ENCODE results near the gene SHISAL1. TPM values are rescaled to one million over a fixed set of nuclear protein-coding genes. Genes with fewer than 3 reads are reported as not detected.

The SHISAL1 gene
- total and polyA plus RNA-seq, 10 of the 15 experiments (the other 5 are each of a cell fraction or from before 2014, with no cell fraction given): not detected

DNA sequence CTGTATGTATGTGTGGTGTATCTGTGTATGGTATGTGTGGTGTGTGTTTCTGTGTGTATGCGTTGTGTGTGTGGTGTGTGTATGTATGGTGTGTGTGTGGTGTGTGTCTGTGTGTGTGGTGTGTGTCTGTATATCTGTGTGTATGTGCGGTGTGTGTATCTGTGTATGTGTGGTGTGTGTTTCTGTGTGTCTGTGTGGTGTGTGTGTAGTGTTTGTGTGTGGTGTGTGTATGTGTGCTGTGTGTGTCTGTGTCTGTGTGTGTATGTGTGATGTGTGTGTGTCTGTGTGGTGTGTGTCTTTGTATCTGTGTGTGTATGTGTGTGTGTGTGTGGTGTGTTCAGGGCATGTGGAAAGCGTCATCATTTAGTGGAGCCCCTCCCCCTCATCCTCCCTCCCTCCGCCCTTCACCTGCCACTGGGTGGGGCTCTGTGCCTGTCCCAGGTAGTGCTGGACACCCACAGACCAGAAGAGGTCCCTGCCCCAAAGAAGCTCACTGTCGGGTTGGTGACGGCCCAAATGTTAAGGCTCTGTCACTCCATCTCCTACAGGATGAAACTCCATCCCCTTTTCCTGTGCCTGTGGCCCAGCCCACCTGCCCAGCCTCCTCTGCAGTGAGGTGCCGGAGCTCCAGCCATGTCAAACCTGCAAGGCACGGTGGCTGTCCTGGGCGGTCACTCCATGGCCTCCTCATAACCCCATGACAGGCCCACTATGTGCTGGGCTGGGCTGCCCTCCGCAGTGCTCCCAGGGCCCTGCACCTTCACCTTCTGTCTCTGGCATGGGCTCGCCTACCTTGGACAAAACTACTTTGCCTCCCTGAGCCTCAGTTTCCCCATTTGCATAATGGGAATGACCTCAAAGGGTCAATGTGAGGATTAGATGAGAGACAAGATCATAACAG is 23.4 kb upstream of the SHISAL1 start:
- POLR2A ChIA-PET: no interaction called here
- intact Hi-C loops (cut with micrococcal nuclease; ENCODE audit: unreplicated experiment) (no loop called here), in situ Hi-C loops (cut with MboI) (no loop called here)
- peaks cover 3 to 9% of the 10 kb centered on the region in 2 experiments; a peak in 3 of 4 replicates for H3K27me3 ChIP-seq (replicated peaks in 1 of 2; ENCODE audit: control insufficient read depth in 2 of 2, insufficient read depth in 2 of 2, low read length in 1 of 2)
- no peaks in the 10 kb centered on the region for H3K9me3 ChIP-seq (replicated peaks; ENCODE audit: control insufficient read depth, insufficient read depth, low read length)
- SMC1A ChIA-PET (ENCODE audit: uncharacterized antibody, unreplicated experiment): no interaction called here
- H3K27ac ChIP-seq (ENCODE audit: control insufficient read depth, insufficient read depth): no peak overlapping the region
- no peaks in the 10 kb centered on the region for H3K79me2 ChIP-seq (ENCODE audit: control insufficient read depth, insufficient read depth, low read length)
- H3K9ac ChIP-seq (ENCODE audit: control insufficient read depth, insufficient read depth, low read length): no peak overlapping the region
- RAD21 ChIA-PET (ENCODE audit: unreplicated experiment): no interaction called here
- BruUV-seq (replicated peaks): no TSS peak
- DNase-seq (ENCODE audit: low read depth, low spot score) (no peak), ATAC-seq (no peak), FAIRE-seq (peak; percentile 78)
- CTCF ChIA-PET: no interaction called here
- H2AFZ ChIP-seq (ENCODE audit: control insufficient read depth, low read depth, low read length): no peak overlapping the region
- no peak for TF ChIP-seq ZBTB4 (CRISPR knock-in tag; IDR thresholded peaks at IDR 0.05)
- TF ChIP-seq RAD21 (IDR thresholded peaks at IDR 0.05; ENCODE audit: insufficient read depth, low read depth, low read length): peak; percentile 44
- no peak for TF ChIP-seq MEF2A (IDR thresholded peaks at IDR 0.05; ENCODE audit: insufficient read depth, low read depth, low read length)
- TF ChIP-seq FOXM1 (IDR thresholded peaks at IDR 0.05; ENCODE audit: low read depth, low read length): no peak
- TF ChIP-seq STAT3 (IDR thresholded peaks at IDR 0.05; ENCODE audit: low read depth, low read length): no peak
- TF ChIP-seq IKZF1 (conservative IDR thresholded peaks at IDR 0.05): no peak
- no peak overlapping the region for H3K4me2 ChIP-seq (ENCODE audit: control insufficient read depth, insufficient read depth)
- no peaks in the 10 kb centered on the region for H4K20me1 ChIP-seq (ENCODE audit: control insufficient read depth, insufficient read depth)
- no peak overlapping the region for H3K4me3 ChIP-seq
- 59% methylated on average over 8 of the region's 11 CpGs for WGBS (ENCODE audit: insufficient coverage, insufficient replicate concordance, low lambda C conversion rate, missing lambda C conversion rate)
- H3K36me3 ChIP-seq (ENCODE audit: control insufficient read depth in 2 of 2, insufficient read depth in 2 of 2, low read length in 1 of 2): no peaks in the 10 kb centered on the region
- no peaks in the 10 kb centered on the region for H3K4me1 ChIP-seq (ENCODE audit: control insufficient read depth, insufficient read depth, low read length)

Measured in GM12878 (cell line).